ENCODE measurements around the gene ACOT6. TPM values are rescaled to one million over a fixed set of nuclear protein-coding genes. Genes with fewer than 3 reads are reported as not detected.

The ACOT6 gene
- total RNA-seq, 8 experiments from 2014 or later, result 0.29 to 0.63 (median 0.40) TPM; not detected in 4

GRCh38 chr14:73663548-73664212, 51.4 kb downstream of the ACOT6 start:
- no peak overlapping the region for H3K4me3 ChIP-seq
- in situ Hi-C loops (cut with MboI; ENCODE audit: low pct_unique_long_range_greater_than_20kb in 2 of 9, low sequenced_read_pairs in 9 of 9, unreplicated experiment in 9 of 9), result no loop called here
- H3K27ac ChIP-seq, result no peak overlapping the region
- ATAC-seq (replicated peaks in 6 of 8), result peak in 1 of 8 experiments; percentile 49
- H3K4me1 ChIP-seq (replicated peaks in 1 of 2), result no peaks in the 10 kb centered on the region

- no peak for ATAC-seq (replicated peaks in 6 of 8)
- H3K4me3 ChIP-seq, result no peak overlapping the region
- H3K4me1 ChIP-seq (replicated peaks in 1 of 2), result no peaks in the 10 kb centered on the region
- 50 to 100% (median 88%) methylated on average over 1 to 2 of the region's 2 CpGs; no CpG with 5 or more reads in 3 of the 10 experiments for WGBS, 10 experiments
- in situ Hi-C loops (cut with MboI; ENCODE audit: low pct_unique_long_range_greater_than_20kb in 2 of 9, low sequenced_read_pairs in 9 of 9, unreplicated experiment in 9 of 9), result no loop called here
- no peak overlapping the region for H3K27ac ChIP-seq
Measured at GRCh38 chr14:73665130-73665529, 52.8 kb downstream of the ACOT6 start.

GRCh38 chr14:73666583-73666982, 54.3 kb downstream of the ACOT6 start:
- 73 to 100% (median 91%) methylated on average over 2 to 5 of the region's 5 CpGs for WGBS, 10 experiments
- Histone ChIP-seq H3K4me1 (replicated peaks in 1 of 2) (no peaks in the 10 kb centered on the region), H3K27ac (no peak overlapping the region), H3K4me3 (no peak overlapping the region)
- in situ Hi-C loops (cut with MboI; ENCODE audit: low pct_unique_long_range_greater_than_20kb in 2 of 9, low sequenced_read_pairs in 9 of 9, unreplicated experiment in 9 of 9), result no loop called here
- no peak for ATAC-seq (replicated peaks in 6 of 8)

- in situ Hi-C loops (cut with MboI; ENCODE audit: low pct_unique_long_range_greater_than_20kb in 2 of 9, low sequenced_read_pairs in 9 of 9, unreplicated experiment in 9 of 9), result no loop called here
- H3K4me3 ChIP-seq, result no peak overlapping the region
- H3K4me1 ChIP-seq (replicated peaks in 1 of 2), result no peaks in the 10 kb centered on the region
- no peak overlapping the region for H3K27ac ChIP-seq
- WGBS, 10 experiments, result 38 to 100% (median 87%) methylated on average over 1 to 3 of the region's 3 CpGs
- ATAC-seq (replicated peaks in 6 of 8), result peak in 2 of 8 experiments; percentile 69 to 90
Measured at GRCh38 chr14:73667854-73668253, 55.5 kb downstream of the ACOT6 start.

Other genes with a start within 250 kb of the ACOT6 start
- 10 to 100 TPM; 13.4 to 56.8 (median 25.3) TPM for gene NUMB, start 154.0 kb upstream of the ACOT6 start, total RNA-seq
- gene RIOX1, start 121.6 kb upstream of the ACOT6 start, total RNA-seq, result 10 to 100 TPM in 7 of 8 experiments, 1 to 10 TPM in 1; 9.4 to 15.0 (median 11.9) TPM
- gene ACOT1, start 75.4 kb upstream of the ACOT6 start, total RNA-seq, result 1 to 10 TPM in 6 of 8 experiments, under 1 TPM in 2; 0.71 to 4.1 (median 1.5) TPM
- gene HEATR4, start 53.6 kb upstream of the ACOT6 start, total RNA-seq, result 1 to 10 TPM in 3 of 8 experiments, under 1 TPM in 5; 0.17 to 1.5 (median 0.63) TPM
- 10 to 100 TPM in 3 of 8 experiments, 1 to 10 TPM in 5; 2.5 to 29.6 (median 5.3) TPM for gene ACOT2, start 43.3 kb upstream of the ACOT6 start, total RNA-seq
- under 1 TPM in 6 of 8 experiments, not detected in 2; 0.16 to 0.52 (median 0.43) TPM for gene ACOT4, start 20.6 kb upstream of the ACOT6 start, total RNA-seq
- gene DNAL1, start 32.5 kb downstream of the ACOT6 start, total RNA-seq, result 10 to 100 TPM in 7 of 8 experiments, 1 to 10 TPM in 1; 9.7 to 32.1 (median 12.2) TPM
- 100 to 1,000 TPM in 1 of 8 experiments, 10 to 100 TPM in 7; 16.7 to 102 (median 50.9) TPM for gene PNMA1, start 101.9 kb downstream of the ACOT6 start, total RNA-seq
- 10 to 100 TPM in 4 of 8 experiments, 1 to 10 TPM in 4; 6.2 to 26.9 (median 13.0) TPM for gene PTGR2, start 239.3 kb downstream of the ACOT6 start, total RNA-seq